WERI-Rb-1 (cell line): ENCODE measurements around the gene GUCA2B.

Source experiments
- DNase-seq: peaks from one replicate; pipeline ENCODE4 v3.0.0-alpha.2; 2020
- H3K27ac ChIP-seq: fragments of 250-450 bp; sonication (Bioruptor Pico); 2 replicates; pipeline ENCODE4 v1.5.1; 2020; ENCODE audit warnings: mild to moderate bottlenecking, moderate library complexity
- H3K27me3 ChIP-seq: fragments of 250-450 bp; sonication (Bioruptor Pico); 2 replicates; pipeline ENCODE4 v1.5.1; 2021; ENCODE audit warnings: mild to moderate bottlenecking, low read depth, moderate library complexity; ENCODE audit not compliant: insufficient read depth, severe bottlenecking
- H3K36me3 ChIP-seq: fragments of 250-450 bp; sonication (Bioruptor Pico); 2 replicates; pipeline ENCODE4 v1.5.1; 2020; ENCODE audit warnings: mild to moderate bottlenecking, moderate library complexity
- H3K4me3 ChIP-seq: 2 replicates; pipeline ENCODE4 v1.5.1; 2011; ENCODE audit warnings: low read depth, mild to moderate bottlenecking, control low read depth, low read length
- H3K9me3 ChIP-seq: fragments of 250-450 bp; sonication (Bioruptor Pico); 2 replicates; pipeline ENCODE4 v1.5.1; 2021; ENCODE audit warnings: mild to moderate bottlenecking, moderate library complexity; ENCODE audit not compliant: severe bottlenecking
- TF ChIP-seq, protein P1 (sequence below): IDR thresholded peaks from 2 replicates; pipeline ENCODE4 v1.5.1; 2011; ENCODE audit warnings: low read depth, mild to moderate bottlenecking, control low read depth, inconsistent platforms, low read length

GUCA2B gene

DNA sequence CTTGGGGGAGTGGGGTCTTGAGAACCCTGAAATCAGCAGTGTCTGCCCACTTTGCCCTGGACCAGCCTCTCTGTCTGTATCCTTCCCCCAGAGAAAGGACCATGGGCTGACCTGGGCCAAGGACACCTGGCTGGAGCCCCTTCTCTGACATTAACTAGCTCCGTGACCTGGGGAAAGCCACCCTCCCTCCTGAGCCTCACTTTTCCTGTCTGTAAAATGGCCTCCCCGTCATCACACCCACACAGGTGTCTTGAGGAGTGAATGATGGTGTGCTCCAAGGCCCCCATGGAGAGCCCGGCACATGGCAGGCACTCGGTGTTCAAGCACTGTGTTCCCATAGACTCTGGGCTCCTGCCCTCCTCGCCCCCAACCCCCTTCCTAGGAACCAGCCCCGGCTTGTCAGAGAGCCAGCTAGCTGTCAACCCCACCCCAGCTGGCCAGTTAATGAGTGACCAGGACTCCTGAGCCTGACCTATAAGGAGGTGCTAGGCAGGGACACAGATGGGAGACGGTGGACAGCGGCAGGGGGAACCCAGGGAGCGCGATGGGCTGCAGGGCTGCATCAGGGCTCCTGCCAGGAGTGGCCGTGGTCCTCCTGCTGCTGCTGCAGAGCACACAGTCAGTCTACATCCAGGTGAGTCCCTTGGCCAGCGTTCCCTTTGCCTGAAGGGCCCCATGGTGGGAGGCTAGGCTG lies at the start of gene GUCA2B:
TSS of gene GUCA2B (plus strand) at position 504 of the 694 bp plus-strand sequence. CDS start at position 545, 41 bp downstream.
- TF ChIP-seq, protein P1, sequence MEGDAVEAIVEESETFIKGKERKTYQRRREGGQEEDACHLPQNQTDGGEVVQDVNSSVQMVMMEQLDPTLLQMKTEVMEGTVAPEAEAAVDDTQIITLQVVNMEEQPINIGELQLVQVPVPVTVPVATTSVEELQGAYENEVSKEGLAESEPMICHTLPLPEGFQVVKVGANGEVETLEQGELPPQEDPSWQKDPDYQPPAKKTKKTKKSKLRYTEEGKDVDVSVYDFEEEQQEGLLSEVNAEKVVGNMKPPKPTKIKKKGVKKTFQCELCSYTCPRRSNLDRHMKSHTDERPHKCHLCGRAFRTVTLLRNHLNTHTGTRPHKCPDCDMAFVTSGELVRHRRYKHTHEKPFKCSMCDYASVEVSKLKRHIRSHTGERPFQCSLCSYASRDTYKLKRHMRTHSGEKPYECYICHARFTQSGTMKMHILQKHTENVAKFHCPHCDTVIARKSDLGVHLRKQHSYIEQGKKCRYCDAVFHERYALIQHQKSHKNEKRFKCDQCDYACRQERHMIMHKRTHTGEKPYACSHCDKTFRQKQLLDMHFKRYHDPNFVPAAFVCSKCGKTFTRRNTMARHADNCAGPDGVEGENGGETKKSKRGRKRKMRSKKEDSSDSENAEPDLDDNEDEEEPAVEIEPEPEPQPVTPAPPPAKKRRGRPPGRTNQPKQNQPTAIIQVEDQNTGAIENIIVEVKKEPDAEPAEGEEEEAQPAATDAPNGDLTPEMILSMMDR: no peak
- Histone ChIP-seq H3K4me3 (no peak within 1 kb of the TSS), H3K36me3 (no peaks in the 10 kb centered on the region), H3K27ac (no peak within 1 kb of the TSS), H3K27me3 (no peaks in the 10 kb centered on the region), H3K9me3 (no peaks in the 10 kb centered on the region)
- no peak for DNase-seq

DNA sequence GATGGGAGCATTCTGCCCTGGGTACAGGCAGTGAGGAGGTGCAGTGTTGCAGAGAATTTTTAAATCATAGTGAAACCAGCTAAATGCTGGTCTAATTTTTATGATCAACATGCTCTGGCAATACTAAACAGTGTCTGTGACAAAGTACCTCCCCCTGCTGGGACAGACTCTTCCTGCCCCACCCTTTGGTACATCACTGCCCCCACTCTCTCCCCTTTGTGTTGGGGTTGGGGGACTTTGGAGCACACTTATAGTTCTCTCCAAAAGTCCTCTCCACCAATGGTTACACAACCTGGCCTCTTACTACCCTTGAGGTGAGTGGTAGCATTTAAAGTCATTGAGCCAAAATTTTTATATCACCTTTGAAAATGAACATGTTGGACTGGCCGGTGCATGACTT lies 48.2 kb upstream of the GUCA2B start:
- H3K4me3 ChIP-seq: no peak overlapping the region
- no peaks in the 10 kb centered on the region for H3K36me3 ChIP-seq
- no peaks in the 10 kb centered on the region for H3K27me3 ChIP-seq
- TF ChIP-seq, protein P1: no peak
- no peak overlapping the region for H3K27ac ChIP-seq
- no peaks in the 10 kb centered on the region for H3K9me3 ChIP-seq
- DNase-seq: no peak

DNA sequence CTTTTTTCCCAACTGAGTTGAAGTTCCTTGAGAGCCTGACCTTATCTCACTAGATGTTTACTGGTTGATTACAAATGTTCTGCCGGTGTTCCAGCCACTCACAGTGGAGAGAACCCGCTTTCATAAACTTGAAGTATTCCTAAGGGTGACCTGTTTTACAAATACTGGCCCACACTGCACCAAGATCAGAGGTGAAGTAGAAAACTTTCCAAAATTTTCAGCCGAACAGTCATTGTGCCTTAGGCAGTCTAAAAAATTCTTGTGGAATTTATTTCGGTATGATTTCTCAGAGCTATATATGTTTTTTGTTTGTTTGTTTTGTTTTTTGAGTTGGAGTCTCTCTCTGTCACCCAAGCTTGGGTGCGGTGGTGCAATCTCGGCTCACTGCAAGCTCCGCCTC lies 44.9 kb upstream of the GUCA2B start:
- TF ChIP-seq, protein P1: no peak
- Histone ChIP-seq H3K27ac (no peak overlapping the region), H3K4me3 (no peak overlapping the region), H3K27me3 (no peaks in the 10 kb centered on the region), H3K9me3 (no peaks in the 10 kb centered on the region), H3K36me3 (no peaks in the 10 kb centered on the region)
- DNase-seq: no peak

DNA sequence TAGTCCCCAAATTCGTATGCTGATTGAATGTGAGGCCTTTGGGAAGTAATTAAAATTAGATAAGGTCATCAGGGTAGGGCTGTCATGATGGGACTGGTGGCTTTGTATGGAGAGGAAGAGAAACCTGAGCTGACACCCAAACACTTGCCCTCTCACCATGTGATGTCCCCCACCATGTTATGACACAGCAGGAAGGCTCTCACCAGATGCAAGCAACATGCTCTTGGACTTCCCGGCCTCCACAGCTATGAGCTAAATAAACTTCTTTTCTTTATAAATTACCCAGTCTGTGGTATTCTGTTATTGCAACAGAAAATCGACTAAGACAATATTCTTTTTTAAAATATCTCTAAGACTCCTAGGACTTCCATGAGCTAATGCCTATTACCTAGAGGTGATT lies 43.6 kb upstream of the GUCA2B start:
- TF ChIP-seq, protein P1: no peak
- Histone ChIP-seq H3K4me3 (no peak overlapping the region), H3K27ac (no peak overlapping the region)

DNA sequence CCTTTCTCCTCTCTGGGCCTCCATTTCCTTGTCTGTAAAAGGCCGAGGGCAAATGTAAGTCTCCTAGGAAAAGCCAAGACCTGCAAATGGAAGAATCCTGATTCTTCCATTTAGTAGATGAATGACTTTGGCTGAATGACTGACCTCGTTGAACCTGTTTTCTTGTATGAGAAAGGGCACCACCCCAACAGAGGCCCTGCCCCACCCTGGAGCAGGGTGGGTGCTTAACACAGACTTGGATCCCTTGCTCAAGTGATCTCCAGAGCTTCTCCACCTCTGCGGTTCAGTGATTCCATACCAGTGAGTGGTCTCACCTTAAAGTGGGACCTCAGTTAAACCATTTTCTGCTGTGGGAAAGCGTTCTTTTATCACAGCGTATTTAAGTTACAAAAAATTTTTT lies 39.0 kb upstream of the GUCA2B start:
- H3K9me3 ChIP-seq: no peaks in the 10 kb centered on the region
- H3K36me3 ChIP-seq: no peaks in the 10 kb centered on the region
- TF ChIP-seq, protein P1: no peak
- no peak for DNase-seq
- no peak overlapping the region for H3K27ac ChIP-seq
- no peak overlapping the region for H3K4me3 ChIP-seq
- H3K27me3 ChIP-seq: no peaks in the 10 kb centered on the region

More for the DNA sequence above, 43.6 kb upstream of the GUCA2B start:
- DNase-seq: no peak
- Histone ChIP-seq H3K36me3 (no peaks in the 10 kb centered on the region), H3K27me3 (no peaks in the 10 kb centered on the region), H3K9me3 (no peaks in the 10 kb centered on the region)

DNA sequence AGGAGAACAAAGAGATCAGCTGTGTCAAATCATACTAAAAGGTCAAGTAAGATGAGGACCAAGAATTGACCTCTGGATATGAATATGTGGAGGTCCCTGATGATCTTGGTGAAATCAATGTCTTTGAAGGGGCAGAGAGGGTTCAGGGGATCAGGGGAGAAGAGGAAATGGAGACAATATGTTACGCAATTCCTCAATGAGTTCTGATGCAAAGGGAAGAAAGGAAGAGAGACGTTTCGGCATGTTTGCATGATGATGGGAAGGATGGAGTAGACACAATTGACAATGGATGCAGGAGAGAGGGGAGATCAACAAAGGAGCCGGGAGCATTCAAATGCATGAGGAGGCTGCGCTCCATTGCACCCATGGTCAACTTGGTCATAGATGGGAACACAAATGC lies 36.0 kb upstream of the GUCA2B start:
- TF ChIP-seq, protein P1: no peak

More for the DNA sequence above, 36.0 kb upstream of the GUCA2B start:
- H3K27ac ChIP-seq: no peak overlapping the region
- no peaks in the 10 kb centered on the region for H3K36me3 ChIP-seq
- H3K27me3 ChIP-seq: no peaks in the 10 kb centered on the region
- no peaks in the 10 kb centered on the region for H3K9me3 ChIP-seq
- H3K4me3 ChIP-seq: no peak overlapping the region
- no peak for DNase-seq
